Right cardiac atrium (tissue), 5 donors: Measurements from ENCODE around the gene TBCC. TPM values are rescaled to one million over a fixed set of nuclear protein-coding genes. Genes with fewer than 3 reads are reported as not detected.

Source experiments
- ATAC-seq, 2 donors: fragments of 200-7000 bp; cut with Tn5 transposase; one replicate each; pipeline versions ENCODE4 v1.8.0 to v1.9.1; 2020; ENCODE audit warnings: moderate library complexity in 2 of 2, mild to moderate bottlenecking in 1 of 2
- DNase-seq, 3 donors: peaks; one replicate each; pipeline ENCODE4 v3.0.0-alpha.2; 2020
- H3K27ac ChIP-seq: one replicate; pipeline ENCODE4 v1.5.1; 2013; ENCODE audit warnings: mild to moderate bottlenecking, low read length, control low read depth, moderate library complexity
- H3K27me3 ChIP-seq: one replicate; pipeline ENCODE4 v1.6.1; 2013; ENCODE audit not compliant: control insufficient read depth, insufficient read depth
- H3K4me1 ChIP-seq: one replicate; pipeline ENCODE4 v1.6.1; 2013; ENCODE audit warnings: low read length; ENCODE audit not compliant: control insufficient read depth, insufficient read depth
- H3K4me3 ChIP-seq: one replicate; pipeline ENCODE4 v1.5.1; 2013; ENCODE audit warnings: low read length, control low read depth
- H3K9me3 ChIP-seq: one replicate; pipeline ENCODE4 v1.6.1; 2013; ENCODE audit warnings: low read length; ENCODE audit not compliant: control insufficient read depth
- WGBS: extraction: QIAGEN DNeasy Blood & Tissue Kit; methylation state at CpG from one replicate; pipeline ENCODE4 v1.1.7; 2013; 5-methylcytosine and 5-hydroxymethylcytosine counted together
- intact Hi-C, 4 donors: fragments of 100-400 bp; cut with DNase I; formaldehyde crosslinking; loops; one replicate each; pipeline versions ENCODE4 v1.11.0 to v1.14.0; 2022 to 2023
- long read RNA-seq, 4 donors: library from polyadenylated mRNA; unstranded; transcript quantifications; one replicate each; pipeline ENCODE4 v2.0.0, GENCODE V29; 2020 to 2021
- polyA plus RNA-seq: library from polyadenylated mRNA; stranded (reverse); fragments of 200-250 nt; gene quantifications from one replicate; pipeline ENCODE4 v1.2.3, GENCODE V29; 2013
- total RNA-seq, 4 donors: library from RNA; stranded (reverse); fragmentation: NEBNext Ultra II Directional; extraction: Animal tissue kit (Norgen Biotek cat#: 25700); gene quantifications; one replicate each; pipeline ENCODE4 v1.2.1, GENCODE V29; 2021
- donor health status: healthy with polysubstance abuse.
- donor health status: DM: no; HTN: yes; CAD: no.
- donor health status: DM: no; HTN: no; CAD: no.
- donor health status: DM: no; HTN: yes; CAD: no; lungs with severe emphysema.
- donor health status: DM: yes; HTN: yes; CAD: no.

Gene TBCC, protein sequence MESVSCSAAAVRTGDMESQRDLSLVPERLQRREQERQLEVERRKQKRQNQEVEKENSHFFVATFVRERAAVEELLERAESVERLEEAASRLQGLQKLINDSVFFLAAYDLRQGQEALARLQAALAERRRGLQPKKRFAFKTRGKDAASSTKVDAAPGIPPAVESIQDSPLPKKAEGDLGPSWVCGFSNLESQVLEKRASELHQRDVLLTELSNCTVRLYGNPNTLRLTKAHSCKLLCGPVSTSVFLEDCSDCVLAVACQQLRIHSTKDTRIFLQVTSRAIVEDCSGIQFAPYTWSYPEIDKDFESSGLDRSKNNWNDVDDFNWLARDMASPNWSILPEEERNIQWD
- total RNA-seq (10 to 100 TPM; 13.9 to 15.3 (median 14.8) TPM), polyA plus RNA-seq (18.2 TPM)
- long read RNA-seq, donor 1, transcript TBCC-201 (1 exons, 1,616 nt), result major isoform, 45 of 45 reads
- long read RNA-seq, donor 1, partial matches to known transcripts, result 0 of 45 reads
- long read RNA-seq, donor 1, other reads (novel, unspliced or antisense), result 0 of 45 reads
- long read RNA-seq, donor 2, transcript TBCC-201 (1 exons, 1,616 nt), result major isoform, 9 of 9 reads
- long read RNA-seq, donor 2, partial matches to known transcripts, result 0 of 9 reads
- long read RNA-seq, donor 2, other reads (novel, unspliced or antisense), result 0 of 9 reads
- long read RNA-seq, donor 3, transcript TBCC-201 (1 exons, 1,616 nt), result major isoform, 75 of 75 reads
- long read RNA-seq, donor 3, partial matches to known transcripts, result 0 of 75 reads
- long read RNA-seq, donor 3, other reads (novel, unspliced or antisense), result 0 of 75 reads
- long read RNA-seq, donor 4, transcript TBCC-201 (1 exons, 1,616 nt), result major isoform, 15 of 15 reads
- long read RNA-seq, donor 4, partial matches to known transcripts, result 0 of 15 reads
- long read RNA-seq, donor 4, other reads (novel, unspliced or antisense), result 0 of 15 reads

DNA sequence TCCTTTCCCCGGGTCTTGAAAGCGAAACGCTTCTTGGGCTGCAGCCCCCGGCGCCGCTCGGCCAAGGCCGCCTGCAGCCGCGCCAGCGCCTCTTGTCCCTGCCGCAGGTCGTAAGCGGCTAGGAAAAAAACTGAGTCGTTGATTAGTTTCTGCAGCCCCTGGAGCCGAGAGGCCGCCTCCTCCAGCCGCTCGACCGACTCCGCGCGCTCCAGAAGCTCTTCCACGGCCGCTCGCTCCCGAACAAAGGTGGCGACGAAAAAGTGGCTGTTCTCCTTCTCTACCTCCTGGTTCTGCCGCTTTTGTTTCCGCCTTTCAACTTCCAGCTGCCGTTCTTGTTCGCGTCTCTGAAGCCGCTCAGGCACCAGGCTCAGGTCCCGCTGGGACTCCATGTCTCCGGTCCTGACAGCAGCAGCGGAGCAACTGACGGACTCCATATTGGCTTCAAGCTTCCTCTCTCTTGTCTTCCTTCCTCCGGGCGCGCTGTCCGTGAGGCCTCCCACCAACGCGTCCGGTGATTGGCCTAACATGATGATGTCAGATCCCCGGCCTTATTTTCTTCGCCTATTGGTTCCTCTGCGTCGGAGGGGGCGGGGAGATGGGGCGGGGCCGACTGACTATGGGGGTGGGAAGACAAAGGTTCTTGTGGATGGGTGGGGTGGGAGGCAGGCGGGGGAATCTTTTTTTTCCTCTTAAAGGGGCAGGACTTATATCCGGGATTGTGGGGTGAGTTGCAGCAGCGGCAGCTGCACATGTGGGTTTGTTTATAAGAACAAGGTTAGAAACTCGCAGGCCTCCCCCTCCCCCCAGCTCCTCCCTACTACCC is at the start of gene TBCC:
Gene TBCC, minus strand, starts transcription at position 464 of the 823 bp plus-strand sequence. Its CDS starts 30 bp downstream, at position 434.
- H3K4me3 ChIP-seq, result peak within 1 kb of the TSS; percentile 78
- H3K27me3 ChIP-seq, result no peaks in the 10 kb centered on the region
- H3K9me3 ChIP-seq, result no peaks in the 10 kb centered on the region
- peaks cover 3% of the 10 kb centered on the region for H3K4me1 ChIP-seq
- intact Hi-C loops, result loop anchor here in 2 of 4 donors (5.0 kb wide), 1 partner anchor 36 kb away; the partner anchor contains the start of gene BICRAL (in 2 of the 2)
- peak; percentile 93 to 97 (median 97) for DNase-seq
- ATAC-seq, result peak; percentile 93 to 95
- under 1% methylated on average over 57 of the region's 57 CpGs for WGBS
- H3K27ac ChIP-seq, result peak within 1 kb of the TSS; percentile 93

DNA sequence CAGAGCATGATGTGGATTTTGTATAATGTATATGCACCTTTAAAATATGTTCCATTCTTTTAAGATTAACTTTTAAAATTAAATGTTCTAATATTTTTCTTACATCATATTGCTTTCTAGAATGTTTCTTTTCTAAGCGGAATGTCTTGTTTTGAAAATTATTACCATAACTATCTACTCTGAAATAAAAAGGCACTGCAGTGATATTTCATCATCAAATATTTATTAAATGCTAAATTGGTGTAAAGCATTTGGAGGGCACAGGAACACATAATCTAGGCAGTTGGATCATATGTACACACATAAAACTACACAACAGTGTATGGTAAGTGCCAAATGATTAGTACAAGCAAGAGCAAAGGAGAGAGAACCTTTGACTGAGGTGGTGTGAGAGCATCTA is 49.7 kb upstream of the TBCC start:
- Histone ChIP-seq H3K4me1 (peaks cover 6% of the 10 kb centered on the region), H3K27me3 (no peaks in the 10 kb centered on the region), H3K9me3 (no peaks in the 10 kb centered on the region), H3K4me3 (no peak overlapping the region), H3K27ac (no peak overlapping the region)
- DNase-seq, result no peak
- no peak for ATAC-seq
- intact Hi-C loops, result no loop called here
- 97% methylated on average over 1 of the region's 1 CpG for WGBS

DNA sequence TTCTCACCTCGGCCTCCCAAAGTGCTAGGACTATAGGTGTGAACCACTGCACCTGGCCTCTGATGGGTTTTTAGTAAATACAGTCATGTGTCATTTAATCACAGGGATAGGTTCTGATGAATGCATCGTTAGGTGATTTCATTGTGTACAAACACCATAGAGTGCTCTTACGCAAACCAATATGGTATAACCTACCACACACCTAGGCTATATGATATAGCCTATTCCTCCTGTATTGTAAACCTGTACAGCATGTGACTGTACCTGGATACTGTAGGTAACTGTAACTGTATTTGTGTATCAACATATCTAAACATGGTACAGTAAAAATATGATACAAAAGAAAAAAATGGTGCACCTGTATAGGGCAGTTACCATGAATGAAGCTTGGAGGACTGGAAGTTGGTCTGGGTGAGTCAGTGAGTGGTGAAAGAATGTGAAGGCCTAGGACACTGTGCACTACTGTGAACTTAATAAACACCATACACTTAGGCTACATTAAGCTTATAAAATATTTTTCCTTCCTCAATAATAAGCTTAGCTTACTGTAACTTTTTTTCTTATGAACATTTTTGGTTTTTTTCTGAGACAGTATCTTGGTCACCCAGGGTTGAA is 45.9 kb upstream of the TBCC start:
- 87% methylated on average over 3 of the region's 3 CpGs for WGBS
- no peak overlapping the region for H3K4me3 ChIP-seq
- intact Hi-C loops, result no loop called here
- H3K9me3 ChIP-seq, result no peaks in the 10 kb centered on the region
- peaks cover 14% of the 10 kb centered on the region for H3K4me1 ChIP-seq
- H3K27ac ChIP-seq, result no peak overlapping the region
- no peaks in the 10 kb centered on the region for H3K27me3 ChIP-seq
- no peak for ATAC-seq
- no peak for DNase-seq

DNA sequence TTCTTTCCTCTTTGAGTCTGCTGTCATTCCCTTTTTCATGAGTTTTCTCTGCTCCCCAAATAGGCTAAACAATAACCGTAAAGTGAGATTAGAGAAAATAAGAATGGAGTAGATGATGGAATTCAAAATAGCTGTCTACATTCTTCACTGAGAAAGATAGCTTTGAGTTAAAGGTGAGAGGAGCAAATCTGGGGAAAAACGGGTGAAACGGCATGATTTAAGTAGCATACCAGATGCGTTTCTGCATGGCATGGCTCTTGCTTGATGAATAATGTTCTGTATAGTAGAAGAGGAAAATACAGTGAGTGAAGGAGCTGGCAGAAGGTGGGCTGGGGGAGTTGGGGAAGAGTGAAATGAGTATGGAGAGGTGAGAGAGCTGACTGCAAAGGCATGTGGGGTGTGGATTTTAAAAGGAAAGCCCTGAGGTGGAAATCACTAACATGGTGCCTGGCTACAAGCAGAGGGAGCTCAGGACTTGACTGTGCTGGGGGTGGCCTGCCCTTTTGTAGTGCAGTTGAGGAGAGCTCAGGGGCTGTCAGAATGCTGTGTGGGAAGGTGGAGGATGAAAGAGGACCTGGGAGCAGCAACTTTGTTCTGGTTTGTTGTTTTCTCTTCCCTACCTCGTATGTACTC is 44.8 kb upstream of the TBCC start:
- intact Hi-C loops, result no loop called here
- H3K4me3 ChIP-seq, result no peak overlapping the region
- peak; percentile 25 for ATAC-seq

DNA sequence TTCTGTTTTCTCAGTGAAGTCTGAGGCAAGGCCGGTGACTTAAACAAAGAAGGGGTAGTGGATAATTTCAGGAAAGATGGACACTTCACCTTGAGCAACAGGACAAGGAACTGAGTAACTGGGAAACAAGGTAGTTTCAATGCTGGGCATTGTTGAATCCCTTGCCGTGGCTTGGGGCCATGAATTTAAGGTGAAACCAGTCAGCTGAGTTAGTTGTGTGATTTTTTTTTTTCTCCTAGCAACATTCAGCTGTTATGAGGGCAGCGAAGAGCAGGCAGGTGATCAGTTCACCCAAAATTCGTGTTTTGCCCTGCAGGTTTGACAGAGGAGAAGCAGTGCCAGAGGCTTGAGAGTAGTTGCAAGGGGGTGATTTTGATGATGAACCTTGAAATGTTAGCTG is 42.8 kb upstream of the TBCC start:
- ATAC-seq (no peak), DNase-seq (no peak)
- Histone ChIP-seq H3K4me3 (no peak overlapping the region), H3K4me1 (peaks cover 16% of the 10 kb centered on the region), H3K9me3 (no peaks in the 10 kb centered on the region), H3K27ac (no peak overlapping the region), H3K27me3 (no peaks in the 10 kb centered on the region)
- 66% methylated on average over 4 of the region's 4 CpGs for WGBS
- intact Hi-C loops, result no loop called here

More for the DNA sequence above, 44.8 kb upstream of the TBCC start:
- H3K9me3 ChIP-seq, result no peaks in the 10 kb centered on the region
- peaks cover 16% of the 10 kb centered on the region for H3K4me1 ChIP-seq
- DNase-seq, result no peak
- H3K27me3 ChIP-seq, result no peaks in the 10 kb centered on the region
- WGBS, result 32% methylated on average over 5 of the region's 5 CpGs
- peak overlapping the region; percentile 64 for H3K27ac ChIP-seq

DNA sequence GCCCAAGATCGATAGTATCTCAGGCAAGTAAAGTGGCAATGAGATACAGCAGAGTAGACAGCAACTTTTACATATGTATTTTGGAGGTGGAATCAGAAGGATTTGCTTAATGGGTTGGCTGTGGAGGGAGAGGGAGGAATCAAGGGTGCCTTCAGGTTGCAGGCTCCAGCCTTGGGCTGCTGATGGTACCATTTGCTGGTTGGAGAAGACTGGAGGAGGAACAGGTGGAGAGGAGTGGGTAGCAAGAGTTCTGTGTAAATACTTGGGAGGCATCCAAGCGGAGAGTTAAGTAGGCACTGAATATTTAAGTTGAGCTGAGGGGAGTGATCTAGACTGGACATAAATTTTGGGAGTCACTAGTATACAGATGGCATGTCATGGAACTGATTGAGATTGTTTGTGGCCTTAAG is 41.2 kb upstream of the TBCC start:
- Histone ChIP-seq H3K4me3 (no peak overlapping the region), H3K9me3 (no peaks in the 10 kb centered on the region), H3K27me3 (no peaks in the 10 kb centered on the region), H3K27ac (no peak overlapping the region), H3K4me1 (peaks cover 16% of the 10 kb centered on the region)
- no peak for DNase-seq
- 62% methylated on average over 2 of the region's 2 CpGs for WGBS
- intact Hi-C loops, result no loop called here
- ATAC-seq, result no peak

DNA sequence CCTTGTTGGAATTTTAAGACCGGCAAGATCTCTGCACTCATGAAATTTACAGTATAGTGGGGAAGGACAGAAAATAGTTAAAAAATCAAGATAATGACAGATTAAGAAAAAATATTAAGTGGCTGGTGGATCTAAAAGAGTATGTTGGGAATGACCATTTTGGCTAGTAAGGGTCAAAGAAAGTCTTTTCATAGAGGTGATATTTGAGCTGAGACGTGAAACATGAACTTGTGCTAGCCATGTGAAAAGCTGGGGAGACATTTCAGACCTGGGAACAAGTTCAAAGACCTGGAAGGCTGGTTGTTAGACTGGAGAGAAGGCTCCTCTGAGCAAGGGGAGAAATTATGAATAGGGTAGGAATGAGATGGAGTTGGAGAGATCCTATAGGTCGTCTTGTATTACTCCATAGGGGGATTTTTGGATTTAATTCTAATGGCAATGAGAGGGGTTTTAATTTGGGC is 40.7 kb upstream of the TBCC start:
- intact Hi-C loops, result no loop called here
- WGBS, result 55% methylated on average over 3 of the region's 3 CpGs
- H3K9me3 ChIP-seq, result no peaks in the 10 kb centered on the region
- no peaks in the 10 kb centered on the region for H3K27me3 ChIP-seq
- no peak for ATAC-seq
- peak overlapping the region; percentile 22 for H3K27ac ChIP-seq
- peaks cover 14% of the 10 kb centered on the region for H3K4me1 ChIP-seq
- no peak for DNase-seq
- H3K4me3 ChIP-seq, result no peak overlapping the region

DNA sequence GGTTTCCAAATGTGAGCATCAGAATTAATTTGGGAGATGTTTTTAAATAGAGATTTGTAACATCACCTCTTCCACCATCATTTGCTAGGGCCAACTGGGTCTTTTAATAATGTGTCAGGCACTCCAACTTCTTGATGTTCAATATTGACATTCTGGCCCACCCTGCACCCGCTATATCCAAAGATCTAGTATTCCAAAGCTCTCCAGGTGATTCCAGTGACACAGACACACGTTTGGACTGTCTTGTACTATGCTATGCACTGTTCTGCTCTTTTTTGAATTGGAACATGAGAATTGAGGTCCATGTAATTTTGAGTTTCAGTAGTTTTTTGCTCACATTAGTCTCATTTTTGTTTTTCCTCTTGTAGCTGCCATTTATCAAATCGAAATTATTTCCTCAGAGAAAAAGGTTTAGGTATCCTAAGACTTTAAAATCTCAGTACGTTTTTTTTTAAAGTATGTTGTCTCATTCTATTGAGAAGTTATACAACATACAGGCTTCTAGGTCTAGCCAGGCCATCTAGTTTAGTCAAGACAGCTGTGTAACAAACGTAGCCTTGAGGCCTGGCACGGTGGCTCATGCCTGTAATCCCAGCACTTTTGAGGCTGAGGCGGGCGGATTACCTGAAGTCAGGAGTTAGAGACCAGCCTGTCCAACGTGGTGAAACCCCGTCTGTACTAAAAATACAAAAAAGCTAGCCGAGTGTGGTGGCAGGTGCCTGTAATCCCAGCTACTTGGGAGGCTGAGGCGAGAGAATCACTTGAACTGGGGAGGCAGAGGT is 39.0 kb upstream of the TBCC start:
- H3K9me3 ChIP-seq, result no peaks in the 10 kb centered on the region
- 49% methylated on average over 12 of the region's 12 CpGs for WGBS
- intact Hi-C loops, result loop anchor here in 2 of 4 donors (5.0 kb wide), 1 partner anchor 38 kb away; the partner anchor contains the start of gene TBCC (in 2 of the 2)
- peak overlapping the region; percentile 86 for H3K4me3 ChIP-seq
- no peak for DNase-seq
- ATAC-seq, result no peak
- H3K27ac ChIP-seq, result peak overlapping the region; percentile 44
- peaks cover 9% of the 10 kb centered on the region for H3K4me1 ChIP-seq
- H3K27me3 ChIP-seq, result no peaks in the 10 kb centered on the region

DNA sequence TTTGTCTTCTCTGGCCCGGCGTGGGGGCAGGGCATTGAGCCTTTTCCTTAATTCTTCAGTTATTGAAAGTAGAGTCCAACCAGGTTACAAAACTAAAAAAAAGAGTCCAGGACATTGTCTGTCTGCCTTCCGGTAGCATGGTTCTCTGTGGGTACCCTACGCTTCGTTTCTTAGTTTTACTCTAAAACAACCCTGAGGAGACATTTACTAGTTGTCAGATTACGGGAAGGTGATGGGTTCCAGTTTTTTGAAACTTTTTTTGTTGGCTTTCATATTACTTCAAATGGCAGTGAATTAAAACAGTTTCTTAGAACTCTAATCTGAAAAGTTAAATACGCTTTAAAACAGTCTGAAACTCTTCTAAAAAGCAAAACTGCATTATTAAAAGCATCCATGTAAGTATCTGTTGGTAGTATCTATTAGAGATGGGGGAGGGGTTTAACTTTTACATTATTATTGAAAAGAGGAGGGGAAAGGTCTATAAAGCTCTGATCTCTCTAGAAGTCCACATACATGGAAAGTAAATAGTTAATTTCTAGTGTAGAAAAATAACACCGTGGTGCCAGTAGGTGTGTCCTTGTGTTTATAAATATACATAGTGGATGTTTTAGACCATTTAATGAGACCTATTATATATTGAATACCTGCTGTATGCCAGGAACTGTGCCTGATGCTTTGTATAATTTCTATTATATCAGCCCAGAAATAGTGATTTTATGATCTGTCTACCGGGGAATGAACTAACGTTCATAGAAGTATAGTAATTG is 38.2 kb upstream of the TBCC start:
- Histone ChIP-seq H3K4me1 (peaks cover 5% of the 10 kb centered on the region), H3K9me3 (no peaks in the 10 kb centered on the region), H3K4me3 (peak overlapping the region; percentile 86), H3K27me3 (no peaks in the 10 kb centered on the region), H3K27ac (peak overlapping the region; percentile 96)
- intact Hi-C loops, result loop anchor here in 2 of 4 donors (5.0 kb wide), 1 partner anchor 37 kb away; the partner anchor contains the start of gene TBCC (in 2 of the 2)
- whole genome bisulfite sequencing, result under 1% methylated on average over 10 of the region's 10 CpGs
- DNase-seq (no peak), ATAC-seq (peak in 1 of 2 donors; percentile 3)
